Common myeloid progenitor, CD34-positive (primary cell): ENCODE results near the gene WNK2.
"Not testable (repeated sequence)": the region's sequence is repeated elsewhere in the genome, so short reads cannot be mapped to it uniquely, and the experiment has no call there.

Experiments
- CTCF ChIA-PET: fragments of 350-600 bp; sonication (Branson Sonifier 250); formaldehyde crosslinking; loops from one replicate; lab custom pipeline; 2021; ENCODE audit warnings: antibody characterized with exemption; lab: Charles Lee
- POLR2A ChIA-PET: fragments of 350-600 bp; sonication (Branson Sonifier 250); formaldehyde crosslinking; loops from one replicate; lab custom pipeline; 2021; ENCODE audit warnings: antibody characterized with exemption; lab: Charles Lee
- DNase-seq, 3 donors: peaks; one replicate each; pipeline versions ENCODE4 v3.0.0 to v3.0.0-alpha.2; 2013
- H3K27ac ChIP-seq, 2 experiments: 1 replicate in 1 of 2; 2 replicates in 1 of 2; pipeline ENCODE4 v1.7.0; 2013; ENCODE audit warnings: inconsistent platforms in 2 of 2, low read length in 2 of 2, mild to moderate bottlenecking in 2 of 2, low read depth in 1 of 2, moderate library complexity in 1 of 2; ENCODE audit not compliant: severe bottlenecking in 2 of 2, insufficient read depth in 1 of 2, poor library complexity in 1 of 2
- H3K27me3 ChIP-seq, 5 experiments: replicated peaks in 2 of 5; 1 replicate in 3 of 5; 2 replicates in 2 of 5; pipeline versions ENCODE4 v1.6.1 to v1.7.0; 2013; ENCODE audit warnings: low read length in 4 of 5, mild to moderate bottlenecking in 2 of 5, moderate library complexity in 2 of 5, inconsistent platforms in 1 of 5; ENCODE audit not compliant: insufficient read depth in 5 of 5, control insufficient read depth in 4 of 5
- H3K36me3 ChIP-seq, 4 experiments: 1 replicate in 2 of 4; 2 replicates in 2 of 4; pipeline versions ENCODE4 v1.6.1 to v1.7.0; 2013; ENCODE audit warnings: low read length in 3 of 4, control low read depth in 1 of 4, mild to moderate bottlenecking in 1 of 4; ENCODE audit not compliant: control insufficient read depth in 4 of 4, insufficient read depth in 4 of 4
- H3K4me1 ChIP-seq, 4 experiments: 1 replicate in 3 of 4; 2 replicates in 1 of 4; pipeline versions ENCODE4 v1.6.1 to v1.7.1; 2013; ENCODE audit warnings: low read length in 3 of 4, mild to moderate bottlenecking in 3 of 4, control low read depth in 1 of 4, inconsistent platforms in 1 of 4, moderate library complexity in 1 of 4; ENCODE audit not compliant: control insufficient read depth in 4 of 4, insufficient read depth in 4 of 4; ENCODE audit errors: control extremely low read depth in 1 of 4
- H3K4me3 ChIP-seq, 7 experiments: 1 replicate in 4 of 7; 2 replicates in 3 of 7; pipeline versions ENCODE4 v1.5.1 to v1.7.0; 2013; ENCODE audit warnings: mild to moderate bottlenecking in 7 of 7, low read length in 6 of 7, moderate library complexity in 6 of 7, inconsistent platforms in 2 of 7, low read depth in 2 of 7, control low read depth in 1 of 7; ENCODE audit not compliant: insufficient read depth in 4 of 7, control insufficient read depth in 1 of 7; ENCODE audit errors: extremely low read depth in 1 of 7
- H3K9me3 ChIP-seq, 5 experiments: 1 replicate in 4 of 5; 2 replicates in 1 of 5; pipeline versions ENCODE4 v1.6.1 to v1.7.1; 2013; ENCODE audit warnings: low read length in 4 of 5, mild to moderate bottlenecking in 2 of 5, inconsistent platforms in 1 of 5, low read depth in 1 of 5, moderate library complexity in 1 of 5; ENCODE audit not compliant: control insufficient read depth in 4 of 5, insufficient read depth in 2 of 5; ENCODE audit errors: control extremely low read depth in 1 of 5
- WGBS: methylation state at CpG from one replicate; pipeline ENCODE4 v1.1.5; 2013; ENCODE audit not compliant: insufficient coverage; 5-methylcytosine and 5-hydroxymethylcytosine counted together

WNK2 gene

DNA sequence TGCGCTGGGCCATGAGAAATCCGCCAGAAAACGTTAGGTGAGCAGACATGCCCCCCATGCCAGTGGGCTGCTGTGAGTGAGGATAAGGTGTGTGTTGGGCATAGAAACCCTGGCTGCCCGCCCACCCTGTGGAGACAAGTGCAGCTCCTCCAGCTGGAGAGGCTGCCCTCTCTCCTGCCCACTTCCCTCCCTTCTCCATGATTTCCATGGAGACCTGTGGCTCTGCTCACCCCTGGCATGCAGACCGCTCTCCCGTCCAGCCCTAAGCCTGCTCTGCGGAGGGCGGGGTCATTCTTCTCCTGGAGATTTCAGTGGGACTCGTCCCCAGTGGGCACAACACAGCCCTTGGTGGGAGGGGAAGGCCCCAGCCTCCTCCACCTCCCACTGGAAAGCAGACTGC lies 134.5 kb downstream of the WNK2 start:
- Histone ChIP-seq H3K36me3 (no peaks in the 10 kb centered on the region), H3K4me1 (peaks cover 0 to 20% (median 8%) of the 10 kb centered on the region in 4 experiments), H3K27ac (no peak overlapping the region), H3K27me3 (peaks cover 0 to 50% (median 17%) of the 10 kb centered on the region in 5 experiments), H3K4me3 (no peak overlapping the region), H3K9me3 (no peaks in the 10 kb centered on the region)
- CTCF ChIA-PET: interaction anchor here (0.5 kb wide), 1 partner anchor 164 kb away, joined by 3 read pairs; no protein-coding TSS in a partner anchor
- POLR2A ChIA-PET: interaction anchor here (0.7 kb wide), 1 partner anchor 19 kb away, joined by 3 read pairs; no protein-coding TSS in a partner anchor
- DNase-seq: no peak
- 93% methylated on average over 8 of the region's 9 CpGs for WGBS

DNA sequence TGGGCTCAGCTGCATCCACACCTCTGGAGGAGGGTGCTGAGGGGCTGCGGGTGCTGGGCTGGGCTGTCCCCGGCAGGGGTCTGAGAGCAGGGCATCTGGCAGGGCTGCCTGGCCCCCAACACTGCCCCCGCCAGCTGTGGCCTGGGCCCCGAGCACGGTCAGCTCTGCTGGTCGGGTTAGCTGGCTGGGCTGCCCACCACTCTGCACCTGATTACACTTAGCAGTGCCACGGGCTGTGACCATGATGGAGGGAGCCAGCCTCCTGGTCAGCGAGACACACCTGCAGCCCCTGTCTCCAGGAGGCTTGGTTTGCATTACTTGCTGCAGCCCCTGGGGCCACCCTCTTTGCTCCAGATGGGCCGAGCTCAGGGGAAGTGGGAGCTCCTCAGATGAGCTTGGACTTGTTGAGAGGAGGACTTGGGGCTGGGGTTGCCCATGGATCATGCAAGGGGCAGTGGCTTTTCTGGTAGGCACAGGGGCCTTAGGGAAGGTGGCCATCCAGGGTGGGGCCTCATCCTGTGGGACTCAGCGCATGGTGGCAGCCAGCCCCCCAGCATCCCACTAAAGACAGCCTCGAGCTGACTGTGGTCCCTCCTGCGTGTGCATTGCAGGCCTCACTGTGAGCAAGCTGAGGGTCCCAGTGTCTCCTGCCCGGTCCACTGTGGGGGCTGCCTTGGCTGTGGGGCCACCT lies 135.5 kb downstream of the WNK2 start:
- ChIA-PET CTCF (interaction anchor here (1.0 kb wide), 1 partner anchor 11 kb away, joined by 3 read pairs; no protein-coding TSS in a partner anchor), POLR2A (no interaction called here)
- Histone ChIP-seq H3K36me3 (no peaks in the 10 kb centered on the region), H3K4me1 (peaks cover 0 to 20% (median 8%) of the 10 kb centered on the region in 4 experiments), H3K27me3 (peaks cover 0 to 46% (median 17%) of the 10 kb centered on the region in 5 experiments), H3K4me3 (no peak overlapping the region), H3K27ac (no peak overlapping the region), H3K9me3 (no peaks in the 10 kb centered on the region)
- WGBS: 96% methylated on average over 11 of the region's 13 CpGs
- DNase-seq: no peak

DNA sequence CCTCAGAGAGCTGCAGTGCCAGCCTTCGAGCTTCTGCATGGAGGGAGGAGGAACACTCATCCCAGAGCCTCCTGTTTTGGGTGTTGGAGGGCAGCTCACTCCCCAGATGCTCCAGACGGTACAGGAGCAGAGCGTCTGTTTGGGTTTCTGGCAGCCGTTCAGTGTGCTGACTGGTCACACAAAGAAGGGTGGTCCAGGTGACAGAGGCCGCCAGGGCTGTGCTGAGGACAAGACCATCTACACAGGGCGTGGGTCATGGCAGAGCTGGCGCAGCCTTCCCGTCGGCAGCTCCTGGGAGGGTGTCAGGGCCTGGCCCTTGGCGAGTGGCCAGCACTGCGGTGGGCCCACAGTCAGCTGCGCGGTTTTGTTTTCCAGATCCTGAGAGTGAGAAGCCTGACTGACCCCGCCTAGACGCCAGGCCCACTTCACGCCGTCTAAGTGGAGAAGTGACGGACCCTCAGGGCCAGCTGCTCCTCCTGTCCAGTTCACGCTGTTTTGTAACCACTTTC lies 136.1 kb downstream of the WNK2 start:
- no peak overlapping the region for H3K4me3 ChIP-seq
- H3K27ac ChIP-seq: no peak overlapping the region
- CTCF ChIA-PET: interaction anchor here (1.0 kb wide), 1 partner anchor 10 kb away, joined by 3 read pairs; no protein-coding TSS in a partner anchor
- no peaks in the 10 kb centered on the region for H3K9me3 ChIP-seq
- DNase-seq: no peak
- H3K27me3 ChIP-seq: peaks cover 0 to 40% (median 14%) of the 10 kb centered on the region in 5 experiments
- peaks cover 0 to 20% (median 8%) of the 10 kb centered on the region in 4 experiments for H3K4me1 ChIP-seq
- POLR2A ChIA-PET: no interaction called here
- 93% methylated on average over 17 of the region's 19 CpGs for WGBS
- H3K36me3 ChIP-seq: no peaks in the 10 kb centered on the region

DNA sequence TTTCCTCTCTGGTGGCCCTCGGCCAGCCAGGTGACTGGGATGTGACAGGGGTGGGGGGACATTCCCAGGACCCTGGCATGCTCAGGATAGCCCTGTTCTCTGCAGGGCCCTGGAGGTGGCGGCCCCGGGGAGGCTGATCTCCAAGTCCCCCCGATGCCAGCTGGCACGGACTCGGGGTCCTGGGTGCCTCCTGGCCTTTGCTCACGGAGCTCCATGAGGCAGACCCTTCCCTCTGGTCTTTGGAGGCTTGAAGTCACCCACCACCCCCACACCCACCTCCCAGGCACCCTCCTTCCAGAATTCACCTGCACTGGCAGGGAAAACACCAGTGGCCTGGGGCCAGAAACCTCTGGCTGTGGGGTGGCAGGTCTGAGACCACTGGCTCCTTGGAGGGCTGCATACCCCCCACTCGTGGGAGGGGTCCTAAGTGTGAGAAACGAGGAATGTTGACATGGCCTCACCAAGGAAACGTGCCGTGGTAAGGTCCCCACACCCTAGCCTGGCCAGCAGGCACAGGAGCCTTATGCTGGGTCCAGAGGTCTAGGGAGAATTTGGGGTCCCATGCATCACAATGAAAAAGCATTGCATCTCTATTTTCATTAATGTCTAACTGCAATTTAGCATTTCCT lies 136.8 kb downstream of the WNK2 start:
- Histone ChIP-seq H3K27me3 (peaks cover 0 to 36% (median 14%) of the 10 kb centered on the region in 5 experiments), H3K4me3 (no peak overlapping the region), H3K4me1 (peaks cover 0 to 20% (median 8%) of the 10 kb centered on the region in 4 experiments), H3K9me3 (no peaks in the 10 kb centered on the region), H3K27ac (no peak overlapping the region), H3K36me3 (no peaks in the 10 kb centered on the region)
- CTCF ChIA-PET: no interaction called here
- no peak for DNase-seq
- WGBS: 96% methylated on average over 7 of the region's 11 CpGs
- POLR2A ChIA-PET: no interaction called here

DNA sequence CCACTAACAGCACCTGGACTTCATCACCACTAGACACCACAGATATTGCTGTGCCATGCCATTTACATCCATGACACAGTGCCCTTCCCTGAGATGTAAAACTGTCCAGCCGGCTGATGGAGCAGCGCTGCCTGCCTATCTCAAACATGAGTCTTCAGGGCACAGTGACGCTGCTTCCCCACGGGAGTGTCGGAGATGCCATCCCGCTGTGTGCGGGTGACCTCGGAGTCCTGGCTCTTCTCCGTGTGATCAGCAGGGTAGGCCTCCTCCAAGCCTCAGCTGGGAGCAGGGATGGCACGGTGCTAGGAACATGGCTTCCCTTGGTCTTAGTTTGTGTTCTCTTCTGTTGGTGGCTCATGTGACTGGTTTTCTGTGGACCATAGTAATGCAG lies 137.3 kb downstream of the WNK2 start:
- no peak for DNase-seq

DNA sequence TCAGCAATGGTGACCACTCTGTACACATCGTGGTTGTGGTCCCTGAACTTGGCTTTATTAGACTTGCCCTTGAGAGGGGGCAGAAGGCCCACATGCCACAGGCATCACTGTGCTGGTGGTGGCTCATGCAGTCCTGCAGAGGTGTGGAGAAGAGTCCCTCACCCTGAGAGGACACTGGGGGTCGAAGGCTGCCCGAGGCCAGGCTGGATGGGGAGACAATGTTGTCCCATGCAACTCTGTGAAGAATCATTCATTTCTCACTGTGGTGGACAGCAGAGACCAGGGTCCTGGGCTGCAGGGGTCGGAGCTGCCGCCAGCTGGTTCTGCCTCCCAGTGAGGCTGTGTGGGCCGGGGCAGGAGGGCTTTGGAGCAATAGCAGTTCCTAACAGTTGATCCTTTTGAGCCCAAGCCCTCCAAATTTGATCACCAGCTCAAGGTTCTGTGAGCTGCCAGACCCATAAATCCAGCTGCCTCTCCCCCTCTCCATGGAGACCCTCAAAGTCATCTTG lies 139.6 kb downstream of the WNK2 start:
- H3K4me3 ChIP-seq, H3K36me3 ChIP-seq, H3K4me1 ChIP-seq, H3K27ac ChIP-seq, DNase-seq, POLR2A ChIA-PET, H3K9me3 ChIP-seq: not testable (repeated sequence)
- WGBS: 100% methylated on average over 3 of the region's 6 CpGs
- peaks cover 0 to 13% (median 2%) of the 10 kb centered on the region in 5 experiments for H3K27me3 ChIP-seq
- CTCF ChIA-PET: interaction anchor here (1.5 kb wide), 1 partner anchor 29 kb away, joined by 3 read pairs; no protein-coding TSS in a partner anchor

More for the DNA sequence above, 137.3 kb downstream of the WNK2 start:
- Histone ChIP-seq H3K27ac (no peak overlapping the region), H3K4me3 (no peak overlapping the region), H3K9me3 (no peaks in the 10 kb centered on the region), H3K36me3 (no peaks in the 10 kb centered on the region), H3K4me1 (peaks cover 0 to 17% (median 8%) of the 10 kb centered on the region in 4 experiments), H3K27me3 (peaks cover 0 to 33% (median 14%) of the 10 kb centered on the region in 5 experiments)
- ChIA-PET CTCF (no interaction called here), POLR2A (no interaction called here)
- 97% methylated on average over 9 of the region's 10 CpGs for WGBS
